Fibroblast of mammary gland (primary cell): ENCODE measurements around the gene HSPA12A.

Experiments used
- DNase-seq: peaks from one replicate; pipeline ENCODE4 v3.0.0-alpha.2; 2010; ENCODE audit warnings: low read depth
- H3K4me3 ChIP-seq: 2 replicates; pipeline ENCODE4 v1.5.1; 2011; ENCODE audit warnings: low read depth, mild to moderate bottlenecking, low read length, moderate library complexity; ENCODE audit not compliant: control insufficient read depth
- TF ChIP-seq, protein P1 (sequence below): conservative IDR thresholded peaks from 2 replicates; pipeline ENCODE4 v1.5.1; 2011; ENCODE audit warnings: low read depth, low read length, inconsistent platforms; ENCODE audit not compliant: control insufficient read depth, insufficient read depth

HSPA12A gene

DNA sequence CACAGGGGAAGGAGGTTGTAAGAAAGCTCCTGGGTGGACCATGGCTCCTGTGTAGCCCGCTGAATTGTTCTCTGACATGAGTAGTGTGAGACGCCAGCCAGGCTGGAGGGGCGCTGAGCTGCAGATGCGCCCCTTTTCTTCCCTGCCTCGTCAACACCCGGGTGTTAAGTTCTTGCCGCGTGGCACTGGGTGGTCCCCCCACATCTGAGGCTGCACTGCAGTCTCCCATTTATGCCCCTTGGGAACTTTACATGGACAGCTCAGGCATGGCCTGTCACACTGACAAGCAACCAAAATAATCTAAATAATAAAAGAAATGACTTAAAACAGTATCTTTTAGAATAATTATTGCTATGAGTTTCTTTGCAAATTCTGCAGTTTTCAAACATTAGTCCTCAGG, 34.6 kb upstream of the HSPA12A start:
- H3K4me3 ChIP-seq, result no peak overlapping the region
- TF ChIP-seq, protein P1, sequence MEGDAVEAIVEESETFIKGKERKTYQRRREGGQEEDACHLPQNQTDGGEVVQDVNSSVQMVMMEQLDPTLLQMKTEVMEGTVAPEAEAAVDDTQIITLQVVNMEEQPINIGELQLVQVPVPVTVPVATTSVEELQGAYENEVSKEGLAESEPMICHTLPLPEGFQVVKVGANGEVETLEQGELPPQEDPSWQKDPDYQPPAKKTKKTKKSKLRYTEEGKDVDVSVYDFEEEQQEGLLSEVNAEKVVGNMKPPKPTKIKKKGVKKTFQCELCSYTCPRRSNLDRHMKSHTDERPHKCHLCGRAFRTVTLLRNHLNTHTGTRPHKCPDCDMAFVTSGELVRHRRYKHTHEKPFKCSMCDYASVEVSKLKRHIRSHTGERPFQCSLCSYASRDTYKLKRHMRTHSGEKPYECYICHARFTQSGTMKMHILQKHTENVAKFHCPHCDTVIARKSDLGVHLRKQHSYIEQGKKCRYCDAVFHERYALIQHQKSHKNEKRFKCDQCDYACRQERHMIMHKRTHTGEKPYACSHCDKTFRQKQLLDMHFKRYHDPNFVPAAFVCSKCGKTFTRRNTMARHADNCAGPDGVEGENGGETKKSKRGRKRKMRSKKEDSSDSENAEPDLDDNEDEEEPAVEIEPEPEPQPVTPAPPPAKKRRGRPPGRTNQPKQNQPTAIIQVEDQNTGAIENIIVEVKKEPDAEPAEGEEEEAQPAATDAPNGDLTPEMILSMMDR, result no peak

DNA sequence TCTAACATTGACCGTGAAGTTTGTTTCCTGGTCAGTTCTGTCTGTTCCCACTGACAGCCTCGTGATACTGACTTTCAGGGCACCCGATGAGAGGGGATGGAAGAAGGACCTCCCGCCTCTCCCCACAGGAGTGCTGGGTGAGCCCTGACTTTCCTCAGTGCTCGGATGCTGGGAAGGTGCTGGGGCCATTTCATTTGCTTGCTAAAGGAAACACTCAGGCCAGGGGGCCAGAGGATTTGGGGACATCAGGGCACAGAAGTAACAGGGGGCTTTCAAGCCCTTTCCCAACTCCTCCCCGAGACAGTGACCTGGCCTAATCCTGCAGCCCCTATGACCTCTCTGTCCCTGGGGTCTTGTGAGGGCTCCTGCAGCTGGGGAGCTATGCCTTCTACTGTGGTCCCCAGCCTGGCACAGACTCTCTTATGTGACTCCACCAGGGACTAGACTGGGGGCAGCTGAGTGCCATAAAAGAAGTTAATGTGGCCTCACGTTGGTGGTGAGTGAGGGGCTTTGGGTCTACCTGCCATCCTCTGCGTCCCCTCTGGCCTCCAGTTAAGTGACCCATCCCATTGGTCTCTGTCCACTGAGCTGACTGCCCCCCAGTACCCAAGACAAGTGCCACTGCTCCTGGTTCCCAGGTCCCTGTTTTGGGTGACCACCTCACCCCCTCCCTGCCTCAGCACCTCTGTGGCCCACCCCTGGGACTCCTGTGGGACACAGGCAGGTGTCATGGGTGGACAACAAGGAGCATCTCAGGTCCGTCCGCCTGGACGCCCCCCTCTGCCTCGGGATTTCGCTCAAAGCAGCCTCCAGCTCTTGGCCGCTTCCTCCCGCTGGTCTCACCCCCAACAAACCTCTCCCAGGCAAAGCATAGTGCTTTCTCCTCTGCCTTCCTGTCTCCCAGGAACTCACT, 33.4 kb upstream of the HSPA12A start:
- no peak overlapping the region for H3K4me3 ChIP-seq
- TF ChIP-seq, protein P1, result no peak
- no peak for DNase-seq

More for the DNA sequence above, 34.6 kb upstream of the HSPA12A start:
- DNase-seq, result no peak

DNA sequence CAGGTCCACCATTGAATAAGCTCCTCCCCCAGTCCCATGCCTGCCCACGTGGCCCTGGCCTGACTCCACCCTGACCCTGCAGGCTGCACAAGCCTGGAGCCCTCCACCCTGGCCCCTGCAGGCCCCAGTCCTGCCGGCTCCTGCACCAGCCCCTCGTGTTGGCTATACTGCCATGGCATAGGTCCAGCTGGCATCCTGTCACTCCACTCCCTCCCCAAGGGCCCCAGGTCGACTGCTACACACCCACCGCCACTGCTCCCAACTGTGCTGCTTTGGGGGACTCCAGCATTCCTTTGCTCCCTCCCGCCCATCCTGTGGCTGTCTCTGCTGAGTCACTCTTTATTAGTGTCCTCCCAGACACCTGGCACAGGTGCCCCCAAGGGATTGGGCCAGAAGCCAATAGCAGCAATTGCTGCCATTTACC, 32.4 kb upstream of the HSPA12A start:
- TF ChIP-seq, protein P1, result no peak
- no peak overlapping the region for H3K4me3 ChIP-seq
- no peak for DNase-seq

DNA sequence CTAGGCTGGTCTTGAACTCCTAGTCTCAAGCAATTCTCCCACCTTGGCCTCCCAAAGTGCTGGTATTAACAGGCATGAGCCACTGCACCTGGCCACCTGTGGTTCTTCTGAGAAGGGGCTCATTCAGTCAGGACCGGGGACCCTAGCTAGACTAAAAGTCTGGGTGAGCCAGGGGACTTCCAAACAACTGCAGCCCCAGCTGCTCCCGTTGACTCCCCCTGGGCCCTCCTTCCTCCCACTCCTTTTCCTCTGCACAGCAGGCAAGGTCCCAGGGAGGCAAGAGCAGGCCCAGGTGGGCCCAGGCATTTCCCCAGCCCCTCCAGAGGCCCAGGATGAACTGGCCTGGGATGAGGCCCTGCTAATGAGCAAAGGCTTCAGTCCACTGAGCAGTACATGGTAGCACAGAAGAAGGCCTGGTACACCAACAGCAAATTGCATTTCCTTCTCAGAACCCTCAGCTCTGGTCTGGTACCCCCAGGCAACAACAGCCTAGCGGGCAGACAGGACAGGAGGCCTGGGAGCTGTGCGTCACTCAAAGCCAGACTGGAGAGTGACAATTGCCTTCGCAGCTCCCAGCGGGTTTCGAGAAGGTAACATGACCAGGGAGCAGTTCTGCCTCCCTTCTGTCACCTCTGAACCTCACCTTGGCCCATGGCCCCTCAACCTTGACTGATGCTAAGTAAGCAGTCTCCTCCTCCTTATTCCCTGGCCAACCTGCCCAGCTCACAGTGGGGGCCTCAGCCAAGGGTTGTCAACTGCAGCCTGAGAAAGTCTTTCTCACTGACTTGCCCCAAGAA, 30.7 kb upstream of the HSPA12A start:
- no peak overlapping the region for H3K4me3 ChIP-seq
- TF ChIP-seq, protein P1, result no peak
- no peak for DNase-seq

DNA sequence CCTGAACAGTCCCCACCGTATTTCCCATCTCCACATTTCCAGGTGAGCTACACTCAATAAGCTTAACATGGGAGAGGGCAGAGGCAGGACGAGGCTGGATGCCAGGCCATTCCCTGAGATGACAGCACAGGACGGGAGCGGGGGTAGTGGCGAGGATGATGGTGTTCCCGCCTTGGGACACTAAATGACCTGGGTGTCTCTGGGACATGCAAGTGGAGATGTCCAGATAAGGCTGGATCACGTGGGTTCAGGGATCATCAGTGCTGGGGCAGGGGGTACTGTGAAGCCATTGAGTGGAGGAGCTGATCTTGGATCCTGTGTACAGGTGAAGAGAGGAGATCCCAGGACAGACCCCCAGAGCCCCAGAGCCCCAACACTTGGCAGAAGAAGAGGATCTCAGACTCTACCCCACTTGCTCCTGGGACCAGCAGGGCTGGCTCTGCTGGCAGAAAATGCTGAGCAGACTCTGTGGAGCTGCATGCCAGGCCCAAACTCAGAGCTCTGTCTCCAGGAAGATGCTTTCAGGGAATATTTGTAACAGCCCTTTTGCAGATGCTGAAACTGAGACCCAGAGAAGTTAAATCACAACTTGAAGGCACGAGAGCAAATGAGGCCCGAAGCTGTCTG, 29.7 kb upstream of the HSPA12A start:
- TF ChIP-seq, protein P1, result no peak
- no peak for DNase-seq
- H3K4me3 ChIP-seq, result no peak overlapping the region
